DOHH2 (cell line): ENCODE measurements around the gene EFHD2.

Experiments
- H3F3A ChIP-seq: fragments of 200-600 bp; sonication (generic), shearing (Covaris generic); 2 replicates; pipeline ENCODE4 v1.6.0; 2016; ENCODE audit warnings: antibody characterized with exemption, mild to moderate bottlenecking; ENCODE audit not compliant: control insufficient read depth, insufficient read depth
- H3K27ac ChIP-seq: fragments of 200-600 bp; sonication (generic); 2 replicates; pipeline ENCODE4 v1.5.1; 2014; ENCODE audit warnings: low read depth, mild to moderate bottlenecking, low read length, moderate library complexity
- H3K27me3 ChIP-seq: fragments of 200-600 bp; sonication (generic); 2 replicates; pipeline ENCODE4 v1.6.1; 2014; ENCODE audit warnings: mild to moderate bottlenecking, low read length, mixed read lengths; ENCODE audit not compliant: control insufficient read depth
- H3K36me3 ChIP-seq: fragments of 200-600 bp; sonication (generic); 2 replicates; pipeline ENCODE4 v1.6.1; 2014; ENCODE audit warnings: mild to moderate bottlenecking, low read length, moderate library complexity, mixed read lengths; ENCODE audit not compliant: control insufficient read depth
- H3K4me1 ChIP-seq: fragments of 200-600 bp; sonication (generic); 2 replicates; pipeline ENCODE4 v1.6.1; 2014; ENCODE audit warnings: mild to moderate bottlenecking, low read length, mixed read lengths; ENCODE audit not compliant: control insufficient read depth
- H3K4me2 ChIP-seq: fragments of 200-600 bp; sonication (generic); 2 replicates; pipeline ENCODE4 v1.6.0; 2014; ENCODE audit warnings: mild to moderate bottlenecking, low read length, moderate library complexity
- H3K4me3 ChIP-seq: fragments of 200-600 bp; sonication (generic); 2 replicates; pipeline ENCODE4 v1.5.1; 2014; ENCODE audit warnings: mild to moderate bottlenecking, low read length, mixed read lengths
- H3K79me2 ChIP-seq: fragments of 200-600 bp; sonication (generic); 2 replicates; pipeline ENCODE4 v1.6.1; 2014; ENCODE audit warnings: mild to moderate bottlenecking, low read length, mixed read lengths; ENCODE audit not compliant: control insufficient read depth
- H3K9me2 ChIP-seq: fragments of 200-600 bp; sonication (generic); replicated peaks from 2 replicates; pipeline ENCODE4 v1.6.1; 2014; ENCODE audit warnings: mild to moderate bottlenecking, low read length, mixed read lengths; ENCODE audit not compliant: control insufficient read depth
- H3K9me3 ChIP-seq: fragments of 200-600 bp; sonication (generic); 2 replicates; pipeline ENCODE4 v1.6.1; 2014; ENCODE audit warnings: antibody characterized with exemption, low read length, mixed read lengths; ENCODE audit not compliant: control insufficient read depth, insufficient read depth
- H4K20me1 ChIP-seq: fragments of 200-600 bp; sonication (generic); 2 replicates; pipeline ENCODE4 v1.6.0; 2014; ENCODE audit warnings: low read depth, mild to moderate bottlenecking, antibody characterized with exemption, low read length, moderate library complexity; ENCODE audit not compliant: control insufficient read depth, insufficient read depth
- CTCF ChIP-seq: fragments of 200-600 bp; sonication (generic); IDR thresholded peaks from one replicate; pipeline ENCODE4 v1.5.1; 2014; ENCODE audit warnings: antibody characterized with exemption, mild to moderate bottlenecking, low read depth, low read length; ENCODE audit not compliant: poor library complexity, severe bottlenecking
- EZH2phosphoT487 ChIP-seq: fragments of 200-600 bp; sonication (generic); IDR thresholded peaks from 2 replicates; pipeline ENCODE4 v1.6.1; 2017; ENCODE audit warnings: borderline replicate concordance, mild to moderate bottlenecking, antibody characterized with exemption, low read length, moderate library complexity, mixed read lengths

Gene EFHD2

DNA sequence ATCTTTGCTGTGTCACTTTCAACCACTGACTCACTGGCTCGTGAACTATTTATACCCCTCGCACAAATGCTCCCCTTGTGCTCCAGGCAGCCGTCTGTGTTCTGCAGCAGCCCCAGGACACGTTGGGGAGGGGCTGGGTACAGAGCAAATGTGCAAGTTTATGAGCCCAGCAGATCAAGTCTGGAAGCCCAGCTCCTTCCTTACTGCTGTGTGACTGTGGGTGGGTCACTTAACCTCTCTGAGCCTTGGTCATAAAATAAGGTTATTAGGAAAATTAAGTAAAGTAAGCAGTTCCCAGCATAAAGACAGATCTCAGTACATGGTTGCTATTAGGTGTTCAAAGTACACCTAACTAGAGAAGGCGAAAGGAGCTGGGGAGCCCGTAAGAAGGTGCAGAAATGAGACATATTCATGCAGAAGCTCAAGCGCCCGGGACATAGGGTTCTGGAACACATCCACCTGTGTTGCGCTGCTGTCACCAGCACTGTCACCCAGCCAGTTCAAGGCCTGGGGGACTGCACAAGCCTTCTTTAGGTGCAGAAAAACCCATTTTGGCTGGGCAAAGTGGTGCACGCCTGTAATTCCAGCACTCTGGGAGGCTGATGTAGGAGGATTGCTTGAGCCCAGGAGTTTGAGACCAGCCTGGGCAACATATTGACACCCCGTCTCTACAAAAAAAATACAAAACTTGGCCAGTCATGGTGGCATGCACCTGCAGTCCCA lies 13.8 kb downstream of the EFHD2 start:
- TF ChIP-seq CTCF = no peak
- no peak for TF ChIP-seq EZH2phosphoT487
- Histone ChIP-seq H3K4me1 (no peaks in the 10 kb centered on the region), H4K20me1 (no peaks in the 10 kb centered on the region), H3K27ac (no peak overlapping the region), H3K79me2 (peaks cover 26% of the 10 kb centered on the region), H3K4me2 (no peak overlapping the region), H3K36me3 (peaks cover 2% of the 10 kb centered on the region; the same call in 1 of the 2 replicates), H3K9me2 (no peaks in the 10 kb centered on the region), H3F3A (no peaks in the 10 kb centered on the region), H3K27me3 (no peaks in the 10 kb centered on the region), H3K9me3 (no peaks in the 10 kb centered on the region), H3K4me3 (no peak overlapping the region)

- Histone ChIP-seq H3K9me2 (no peaks in the 10 kb centered on the region), H3K4me3 (no peak overlapping the region), H3K36me3 (peaks cover 2% of the 10 kb centered on the region; the same call in 1 of the 2 replicates), H3K79me2 (peaks cover 19% of the 10 kb centered on the region), H4K20me1 (no peaks in the 10 kb centered on the region), H3K4me2 (no peak overlapping the region), H3K9me3 (no peaks in the 10 kb centered on the region), H3K27me3 (no peaks in the 10 kb centered on the region), H3K27ac (no peak overlapping the region), H3K4me1 (no peaks in the 10 kb centered on the region), H3F3A (no peaks in the 10 kb centered on the region)
- TF ChIP-seq EZH2phosphoT487 (no peak), CTCF (no peak)
Measured at GRCh38 chr1:15424146-15424667, 14.5 kb downstream of the EFHD2 start.

DNA sequence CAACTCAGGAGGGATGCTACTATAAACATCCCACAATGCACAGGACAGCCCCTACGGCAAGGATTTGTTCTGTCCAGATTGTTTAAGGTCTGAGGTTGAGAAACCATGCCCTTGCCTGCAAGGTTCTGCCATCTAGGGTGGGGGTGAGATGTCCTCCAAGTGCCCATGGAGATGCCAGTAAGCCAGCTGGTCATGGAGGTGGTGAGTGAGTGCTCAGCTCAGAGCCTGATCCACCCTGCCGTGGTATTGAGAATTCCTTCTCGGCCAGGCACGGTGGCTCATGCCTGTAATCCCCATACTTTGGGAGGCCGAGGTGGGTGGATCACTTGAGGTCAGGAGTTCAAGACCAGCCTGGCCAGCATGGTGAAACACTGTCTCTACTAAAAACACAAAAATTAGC lies 15.3 kb downstream of the EFHD2 start:
- no peaks in the 10 kb centered on the region for H3F3A ChIP-seq
- H3K9me2 ChIP-seq = no peaks in the 10 kb centered on the region
- no peaks in the 10 kb centered on the region for H3K27me3 ChIP-seq
- peaks cover 2% of the 10 kb centered on the region; the same call in 1 of the 2 replicates for H3K36me3 ChIP-seq
- H3K9me3 ChIP-seq = no peaks in the 10 kb centered on the region
- no peaks in the 10 kb centered on the region for H3K4me1 ChIP-seq
- H3K4me3 ChIP-seq = no peak overlapping the region
- TF ChIP-seq CTCF (no peak), EZH2phosphoT487 (no peak)
- H4K20me1 ChIP-seq = no peaks in the 10 kb centered on the region
- peaks cover 12% of the 10 kb centered on the region for H3K79me2 ChIP-seq
- H3K4me2 ChIP-seq = no peak overlapping the region
- no peak overlapping the region for H3K27ac ChIP-seq
